Prostate gland (tissue), 2 donors: Measurements from ENCODE around the gene SH3PXD2A. TPM values are rescaled to one million over a fixed set of nuclear protein-coding genes. Genes with fewer than 3 reads are reported as not detected.

Source experiments
- DNase-seq: peaks from one replicate; pipeline ENCODE4 v3.0.0-alpha.2; 2019; ENCODE audit warnings: low spot score
- H3K27ac ChIP-seq, 2 donors: fragments of 200-600 bp; sonication (generic); 2 replicates each; pipeline ENCODE4 v1.5.1; 2017 to 2019
- H3K27me3 ChIP-seq: fragments of 200-600 bp; sonication (generic); replicated peaks from 2 replicates; pipeline ENCODE4 v1.5.1; 2019; ENCODE audit not compliant: insufficient read depth
- H3K36me3 ChIP-seq, 2 donors: fragments of 200-600 bp; sonication (generic); 1 replicate in 1 of 2; 2 replicates in 1 of 2; pipeline versions ENCODE4 v1.5.1 to v1.8.1; 2017 to 2019
- H3K4me1 ChIP-seq: fragments of 200-600 bp; sonication (generic); replicated peaks from 2 replicates; pipeline ENCODE4 v1.5.1; 2019
- H3K4me3 ChIP-seq, 2 donors: fragments of 200-600 bp; sonication (generic); 2 replicates each; pipeline ENCODE4 v1.5.1; 2017 to 2019
- H3K9me3 ChIP-seq: fragments of 200-600 bp; sonication (generic); 2 replicates; pipeline ENCODE4 v1.5.1; 2017
- POLR2A ChIP-seq: fragments of 450-650 bp; IDR thresholded peaks from one replicate; pipeline ENCODE4 v1.6.1; 2016; ENCODE audit warnings: antibody characterized with exemption, mild to moderate bottlenecking
- POLR2AphosphoS5 ChIP-seq: sonication (generic); formaldehyde crosslinking; IDR thresholded peaks from one replicate; pipeline ENCODE4 v1.6.1; 2017; ENCODE audit warnings: antibody characterized with exemption
- WGBS: methylation state at CpG from one replicate; pipeline ENCODE4 v1.1.5; 2018; 5-methylcytosine and 5-hydroxymethylcytosine counted together
- intact Hi-C: fragments of 100-400 bp; cut with DNase I; formaldehyde crosslinking; loops from one replicate; pipeline ENCODE4 v1.14.2; 2022
- total RNA-seq, 2 donors: library from RNA; depleted of rRNA; stranded (reverse); fragments of >200 nt; gene quantifications; one replicate each; pipeline ENCODE4 v1.1.0, GENCODE V29; 2016
- TF ChIP-seq, protein P1 (sequence below), 4 experiments: fragments of 200-600 bp in 2 of 4; fragments of 450-650 bp in 2 of 4; sonication (generic) in 2 of 4; IDR thresholded peaks; 1 replicate in 3 of 4; 2 replicates in 1 of 4; pipeline ENCODE4 v1.5.1; 2016 to 2019; ENCODE audit warnings: antibody characterized with exemption in 4 of 4, mild to moderate bottlenecking in 2 of 4, moderate library complexity in 2 of 4

Gene SH3PXD2A
- total RNA-seq, 2 donors from 2014 or later: 14.2 to 26.4 TPM

DNA sequence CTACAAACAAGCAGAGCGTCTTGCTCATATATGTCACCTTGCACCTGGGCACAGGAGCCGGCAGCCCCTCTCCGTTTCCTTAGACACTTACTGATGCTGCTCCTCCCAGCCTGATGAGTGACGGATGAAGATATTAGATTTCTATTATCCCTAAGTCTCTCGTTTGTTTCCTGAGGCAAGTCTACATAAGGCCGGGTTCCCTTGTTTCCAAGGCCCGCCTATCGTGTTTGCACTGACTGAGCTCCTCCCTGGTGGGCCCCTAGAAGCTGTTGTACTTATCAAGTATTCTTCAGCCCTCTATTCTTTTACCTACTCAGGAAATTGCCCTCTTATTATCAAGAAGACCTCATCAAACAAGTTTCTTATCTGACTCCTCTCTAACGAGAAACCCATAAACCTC lies 18.5 kb downstream of the SH3PXD2A start:
- TF ChIP-seq POLR2A: no peak
- TF ChIP-seq POLR2AphosphoS5: no peak
- TF ChIP-seq, protein P1, sequence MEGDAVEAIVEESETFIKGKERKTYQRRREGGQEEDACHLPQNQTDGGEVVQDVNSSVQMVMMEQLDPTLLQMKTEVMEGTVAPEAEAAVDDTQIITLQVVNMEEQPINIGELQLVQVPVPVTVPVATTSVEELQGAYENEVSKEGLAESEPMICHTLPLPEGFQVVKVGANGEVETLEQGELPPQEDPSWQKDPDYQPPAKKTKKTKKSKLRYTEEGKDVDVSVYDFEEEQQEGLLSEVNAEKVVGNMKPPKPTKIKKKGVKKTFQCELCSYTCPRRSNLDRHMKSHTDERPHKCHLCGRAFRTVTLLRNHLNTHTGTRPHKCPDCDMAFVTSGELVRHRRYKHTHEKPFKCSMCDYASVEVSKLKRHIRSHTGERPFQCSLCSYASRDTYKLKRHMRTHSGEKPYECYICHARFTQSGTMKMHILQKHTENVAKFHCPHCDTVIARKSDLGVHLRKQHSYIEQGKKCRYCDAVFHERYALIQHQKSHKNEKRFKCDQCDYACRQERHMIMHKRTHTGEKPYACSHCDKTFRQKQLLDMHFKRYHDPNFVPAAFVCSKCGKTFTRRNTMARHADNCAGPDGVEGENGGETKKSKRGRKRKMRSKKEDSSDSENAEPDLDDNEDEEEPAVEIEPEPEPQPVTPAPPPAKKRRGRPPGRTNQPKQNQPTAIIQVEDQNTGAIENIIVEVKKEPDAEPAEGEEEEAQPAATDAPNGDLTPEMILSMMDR (IDR thresholded peaks at IDR 0.05): no peak
- no peaks in the 10 kb centered on the region for H3K36me3 ChIP-seq
- 30% methylated on average over 9 of the region's 9 CpGs for WGBS
- DNase-seq: no peak
- intact Hi-C loops: no loop called here
- no peaks in the 10 kb centered on the region for H3K4me1 ChIP-seq
- no peaks in the 10 kb centered on the region for H3K9me3 ChIP-seq
- H3K27me3 ChIP-seq: no peaks in the 10 kb centered on the region
- no peak overlapping the region for H3K27ac ChIP-seq
- no peak overlapping the region for H3K4me3 ChIP-seq

DNA sequence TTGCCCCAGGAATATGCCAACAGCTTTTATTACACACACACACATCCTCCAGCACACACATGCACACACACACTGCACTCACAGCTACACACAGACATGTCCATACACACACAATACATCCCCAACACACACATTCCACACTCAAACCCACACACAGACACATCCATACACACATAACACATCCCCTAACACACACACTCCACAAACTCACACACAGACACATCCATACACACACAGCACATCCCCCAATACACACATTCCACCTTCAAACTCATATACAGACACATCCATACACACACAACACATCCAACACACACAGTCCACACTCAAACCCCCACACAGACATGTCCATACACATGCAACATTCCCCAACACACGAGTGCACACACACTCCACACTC lies 19.1 kb downstream of the SH3PXD2A start:
- 62% methylated on average over 1 of the region's 1 CpG for WGBS
- Histone ChIP-seq H3K9me3 (no peaks in the 10 kb centered on the region), H3K27me3 (no peaks in the 10 kb centered on the region), H3K27ac (no peak overlapping the region), H3K36me3 (no peaks in the 10 kb centered on the region), H3K4me1 (no peaks in the 10 kb centered on the region), H3K4me3 (no peak overlapping the region)
- intact Hi-C loops: no loop called here
- DNase-seq: no peak
- TF ChIP-seq POLR2A: no peak
- no peak for TF ChIP-seq POLR2AphosphoS5

DNA sequence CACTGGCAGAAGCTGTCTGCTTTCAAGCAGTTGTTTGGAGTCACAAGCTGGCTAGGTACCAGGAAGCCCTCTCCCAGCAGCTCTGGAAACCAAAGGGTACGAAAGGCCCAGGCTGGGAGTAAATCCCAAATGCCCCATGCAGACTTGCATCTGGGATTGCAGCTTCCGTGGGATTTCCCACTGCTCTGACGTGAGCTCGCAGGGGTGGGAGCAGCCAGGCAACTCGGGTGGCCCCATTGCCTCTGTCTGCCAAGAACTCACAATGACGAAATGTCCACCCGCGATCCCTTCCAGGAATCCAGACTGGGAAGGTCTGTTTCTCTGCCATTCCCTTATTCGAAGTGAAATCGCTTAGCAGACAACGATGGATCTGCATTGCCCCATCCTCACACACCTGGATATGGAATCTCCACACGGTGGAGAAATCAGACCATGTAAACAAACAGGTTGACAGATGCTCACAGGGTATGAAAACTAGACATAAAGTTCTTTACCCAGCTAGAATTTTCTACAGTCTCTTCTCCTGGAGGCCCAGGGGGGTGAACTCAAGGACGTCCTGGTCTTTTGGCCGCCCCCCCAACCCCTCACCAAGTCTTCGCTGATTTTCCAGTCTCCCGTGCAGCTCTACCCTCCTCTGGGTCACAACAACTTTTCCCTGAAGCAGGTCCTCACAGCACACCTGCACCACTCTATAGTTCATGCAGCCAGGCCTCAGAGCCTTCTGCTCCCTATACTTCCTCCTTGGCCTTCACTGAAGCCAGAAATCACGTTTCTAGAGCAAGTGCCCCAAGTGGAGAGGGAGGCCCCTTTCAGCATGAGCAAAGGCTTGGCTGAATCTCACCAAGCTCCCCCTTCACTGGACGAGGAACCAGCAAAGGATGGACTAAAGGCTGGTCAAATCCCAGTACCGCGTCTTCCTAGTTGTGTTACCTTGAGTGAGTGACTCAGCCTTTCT lies 20.0 kb downstream of the SH3PXD2A start:
- WGBS: 49% methylated on average over 20 of the region's 20 CpGs
- Histone ChIP-seq H3K27ac (no peak overlapping the region), H3K27me3 (no peaks in the 10 kb centered on the region), H3K4me3 (no peak overlapping the region), H3K4me1 (no peaks in the 10 kb centered on the region), H3K9me3 (no peaks in the 10 kb centered on the region), H3K36me3 (no peaks in the 10 kb centered on the region)
- no peak for DNase-seq
- intact Hi-C loops: no loop called here
- TF ChIP-seq POLR2AphosphoS5: peak; percentile 18
- TF ChIP-seq, protein P1 (IDR thresholded peaks at IDR 0.05): no peak
- no peak for TF ChIP-seq POLR2A

DNA sequence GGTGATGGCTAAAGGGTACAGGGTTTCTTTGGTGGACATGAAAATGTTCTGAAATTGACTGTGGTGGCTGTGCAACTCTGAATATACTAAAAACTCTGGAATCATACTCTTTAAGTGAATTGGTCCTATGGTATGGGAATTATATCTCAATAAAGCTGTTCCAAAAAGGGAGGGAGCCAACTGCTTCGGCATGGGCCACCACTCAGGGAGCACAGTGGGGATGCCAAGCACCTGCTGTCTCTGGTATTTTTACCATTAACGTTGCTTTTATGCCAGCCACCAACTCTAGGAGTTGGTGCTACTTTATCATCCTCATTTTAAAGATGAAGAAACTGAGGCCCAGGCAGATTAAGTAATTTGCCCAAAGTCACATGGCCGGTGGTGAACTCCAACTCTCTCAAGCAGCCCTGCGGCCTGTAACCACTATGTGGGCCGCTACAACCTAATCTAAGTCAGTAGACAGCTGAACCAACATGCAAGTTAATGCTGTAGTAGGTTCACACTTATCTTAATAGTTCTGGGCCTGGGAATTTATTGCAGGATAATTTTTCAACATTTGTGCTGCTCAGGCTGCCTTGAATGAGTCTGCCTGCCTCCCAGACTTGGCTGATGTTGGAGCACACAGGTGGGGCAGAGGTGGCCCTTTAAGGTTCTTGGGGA lies 20.8 kb downstream of the SH3PXD2A start:
- TF ChIP-seq POLR2AphosphoS5: no peak
- 70% methylated on average over 5 of the region's 5 CpGs for WGBS
- no peaks in the 10 kb centered on the region for H3K4me1 ChIP-seq
- DNase-seq: no peak
- intact Hi-C loops: no loop called here
- H3K4me3 ChIP-seq: no peak overlapping the region
- H3K9me3 ChIP-seq: no peaks in the 10 kb centered on the region
- H3K36me3 ChIP-seq: no peaks in the 10 kb centered on the region
- no peaks in the 10 kb centered on the region for H3K27me3 ChIP-seq
- no peak overlapping the region for H3K27ac ChIP-seq

GRCh38 chr10:103833731-103834365 lies 21.5 kb downstream of the SH3PXD2A start:
- no peaks in the 10 kb centered on the region for H3K9me3 ChIP-seq
- no peak for DNase-seq
- H3K27ac ChIP-seq: peak overlapping the region in 1 of 2 donors; percentile 6
- TF ChIP-seq POLR2AphosphoS5: no peak
- TF ChIP-seq, protein P1 (IDR thresholded peaks at IDR 0.05): no peak
- TF ChIP-seq POLR2A: no peak
- no peaks in the 10 kb centered on the region for H3K36me3 ChIP-seq
- H3K4me1 ChIP-seq: no peaks in the 10 kb centered on the region
- intact Hi-C loops: no loop called here
- no peaks in the 10 kb centered on the region for H3K27me3 ChIP-seq
- WGBS: 70% methylated on average over 5 of the region's 5 CpGs
- no peak overlapping the region for H3K4me3 ChIP-seq
